Upper lobe of right lung (tissue), 1 donor: ENCODE results near the gene IL1RAPL1. TPM values are rescaled to one million over a fixed set of nuclear protein-coding genes. Genes with fewer than 3 reads are reported as not detected.
"Not testable (repeated sequence)": the region's sequence is repeated elsewhere in the genome, so short reads cannot be mapped to it uniquely, and the experiment has no call there.

Experiments used
- ATAC-seq: fragments of 200-7000 bp; cut with Tn5 transposase; one replicate; pipeline ENCODE4 v1.9.1; 2020; ENCODE audit warnings: mild to moderate bottlenecking, moderate library complexity
- DNase-seq: peaks from one replicate; pipeline ENCODE4 v3.0.0-alpha.2; 2020
- H3K27ac ChIP-seq: fragments of 200-600 bp; one replicate; pipeline ENCODE4 v1.8.0; 2022
- H3K27me3 ChIP-seq: fragments of 200-600 bp; one replicate; pipeline ENCODE4 v1.8.0; 2022; ENCODE audit warnings: mild to moderate bottlenecking
- H3K36me3 ChIP-seq: fragments of 200-600 bp; one replicate; pipeline ENCODE4 v1.8.0; 2022
- H3K4me1 ChIP-seq: fragments of 200-600 bp; one replicate; pipeline ENCODE4 v1.8.0; 2022
- H3K4me3 ChIP-seq: fragments of 200-600 bp; one replicate; pipeline ENCODE4 v1.8.0; 2022; ENCODE audit warnings: mild to moderate bottlenecking
- H3K9me3 ChIP-seq: fragments of 200-600 bp; one replicate; pipeline ENCODE4 v1.8.0; 2022
- intact Hi-C: fragments of 100-400 bp; cut with DNase I; formaldehyde crosslinking; loops from one replicate; pipeline ENCODE4 v1.11.0; 2022
- total RNA-seq: library from RNA; stranded (reverse); fragmentation: NEBNext Ultra II Directional; extraction: Animal tissue kit (Norgen Biotek cat#: 25700); gene quantifications from one replicate; pipeline ENCODE4 v1.2.1, GENCODE V29; 2021
- TF ChIP-seq, protein P1 (sequence below): fragments of 200-600 bp; IDR thresholded peaks from one replicate; pipeline ENCODE4 v1.8.0; 2022; ENCODE audit warnings: antibody characterized with exemption
- donor health status: DM: no; HTN: yes; CAD: no; lungs with severe emphysema.

IL1RAPL1 gene
- total RNA-seq, 1 donor from 2014 or later: not detected

DNA sequence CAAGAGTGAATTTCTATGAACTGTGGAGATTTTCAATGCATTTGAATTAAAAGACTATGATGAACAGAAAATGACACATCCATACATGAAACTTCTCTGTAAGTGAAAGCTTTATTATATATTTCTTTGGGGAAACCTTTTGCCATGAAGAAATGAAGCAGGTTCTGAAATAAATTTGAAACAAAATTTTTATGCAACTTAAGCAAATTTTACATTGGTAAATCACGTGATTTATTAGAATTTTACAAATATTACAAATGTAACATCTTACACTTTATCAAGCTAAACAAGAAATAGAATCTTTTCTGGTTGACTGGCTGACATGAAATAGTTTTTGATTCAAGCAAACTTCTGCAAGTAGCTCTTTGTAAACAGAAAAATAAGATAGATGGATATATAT is 131.2 kb downstream of the IL1RAPL1 start:
- no peak for ATAC-seq
- no peak for DNase-seq
- Histone ChIP-seq H3K4me3 (no peak overlapping the region), H3K9me3 (no peaks in the 10 kb centered on the region), H3K27me3 (no peaks in the 10 kb centered on the region), H3K4me1 (no peaks in the 10 kb centered on the region), H3K36me3 (no peaks in the 10 kb centered on the region), H3K27ac (no peak overlapping the region)
- TF ChIP-seq, protein P1, sequence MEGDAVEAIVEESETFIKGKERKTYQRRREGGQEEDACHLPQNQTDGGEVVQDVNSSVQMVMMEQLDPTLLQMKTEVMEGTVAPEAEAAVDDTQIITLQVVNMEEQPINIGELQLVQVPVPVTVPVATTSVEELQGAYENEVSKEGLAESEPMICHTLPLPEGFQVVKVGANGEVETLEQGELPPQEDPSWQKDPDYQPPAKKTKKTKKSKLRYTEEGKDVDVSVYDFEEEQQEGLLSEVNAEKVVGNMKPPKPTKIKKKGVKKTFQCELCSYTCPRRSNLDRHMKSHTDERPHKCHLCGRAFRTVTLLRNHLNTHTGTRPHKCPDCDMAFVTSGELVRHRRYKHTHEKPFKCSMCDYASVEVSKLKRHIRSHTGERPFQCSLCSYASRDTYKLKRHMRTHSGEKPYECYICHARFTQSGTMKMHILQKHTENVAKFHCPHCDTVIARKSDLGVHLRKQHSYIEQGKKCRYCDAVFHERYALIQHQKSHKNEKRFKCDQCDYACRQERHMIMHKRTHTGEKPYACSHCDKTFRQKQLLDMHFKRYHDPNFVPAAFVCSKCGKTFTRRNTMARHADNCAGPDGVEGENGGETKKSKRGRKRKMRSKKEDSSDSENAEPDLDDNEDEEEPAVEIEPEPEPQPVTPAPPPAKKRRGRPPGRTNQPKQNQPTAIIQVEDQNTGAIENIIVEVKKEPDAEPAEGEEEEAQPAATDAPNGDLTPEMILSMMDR: no peak
- intact Hi-C loops: no loop called here

DNA sequence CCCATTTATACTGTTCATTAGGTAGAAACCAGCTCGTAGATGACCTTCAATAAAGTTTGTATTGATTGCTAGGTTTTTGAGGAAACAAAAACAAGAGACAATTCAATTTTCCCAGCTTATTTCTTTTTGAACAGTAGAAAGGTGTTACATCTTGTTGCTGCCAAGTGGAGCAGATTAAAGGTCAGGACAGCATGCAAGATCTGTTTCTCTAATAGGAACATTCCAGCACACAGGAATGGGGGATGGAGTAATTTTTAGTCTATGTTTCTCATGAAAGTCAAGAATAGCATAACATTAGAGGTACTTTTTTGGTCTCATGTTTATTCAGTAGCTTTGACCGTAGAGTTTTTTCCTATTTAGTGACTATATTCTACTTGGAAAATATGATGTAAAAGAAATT is 132.4 kb downstream of the IL1RAPL1 start:
- no peaks in the 10 kb centered on the region for H3K36me3 ChIP-seq
- no peak overlapping the region for H3K27ac ChIP-seq
- DNase-seq: no peak
- ATAC-seq: no peak
- no peak overlapping the region for H3K4me3 ChIP-seq
- no peaks in the 10 kb centered on the region for H3K27me3 ChIP-seq
- H3K9me3 ChIP-seq: no peaks in the 10 kb centered on the region
- TF ChIP-seq, protein P1: no peak
- intact Hi-C loops: no loop called here
- H3K4me1 ChIP-seq: no peaks in the 10 kb centered on the region

DNA sequence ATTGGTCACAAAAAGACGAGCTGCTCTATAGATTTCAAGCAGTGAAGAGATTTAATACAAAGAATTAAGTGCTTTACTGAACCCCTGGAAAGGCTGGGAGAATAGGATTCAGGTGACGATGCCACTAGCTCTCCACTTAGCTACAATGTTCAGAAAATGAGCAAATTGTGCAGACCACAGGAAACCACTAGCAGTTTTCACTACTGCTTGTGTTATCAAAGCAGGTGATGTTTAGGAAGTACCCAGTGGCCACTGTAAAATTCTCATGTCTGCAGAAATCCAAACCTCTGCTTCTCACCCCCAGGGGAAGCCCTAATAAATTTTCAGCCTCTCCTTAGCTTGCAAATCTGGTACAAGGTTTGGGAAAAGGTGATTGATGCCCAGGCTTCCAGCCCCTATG is 165.1 kb downstream of the IL1RAPL1 start:
- no peak for DNase-seq
- Histone ChIP-seq H3K27ac (no peak overlapping the region), H3K27me3 (no peaks in the 10 kb centered on the region), H3K4me1 (no peaks in the 10 kb centered on the region), H3K36me3 (no peaks in the 10 kb centered on the region), H3K9me3 (no peaks in the 10 kb centered on the region), H3K4me3 (no peak overlapping the region)
- TF ChIP-seq, protein P1: no peak
- no peak for ATAC-seq
- intact Hi-C loops: no loop called here

DNA sequence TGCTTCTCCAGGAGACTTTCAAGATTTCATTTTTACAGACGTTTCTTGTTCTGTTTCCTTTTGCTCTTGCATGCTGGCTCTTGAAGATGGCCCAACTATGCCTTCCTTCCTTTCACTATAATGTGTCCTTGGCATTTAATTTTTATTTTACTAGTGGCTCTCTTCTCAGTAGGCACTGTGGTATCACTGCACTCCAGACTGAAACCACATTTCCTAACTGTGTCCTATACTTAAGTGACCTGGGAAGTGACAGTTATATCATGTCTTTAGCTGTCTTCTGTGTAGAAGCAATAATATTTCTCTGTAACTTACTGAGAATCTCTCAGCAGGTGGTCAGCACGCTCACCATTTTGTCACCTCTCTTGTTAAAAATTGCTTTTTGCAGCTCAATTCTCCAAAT is 168.9 kb downstream of the IL1RAPL1 start:
- H3K27me3 ChIP-seq: no peaks in the 10 kb centered on the region
- TF ChIP-seq, protein P1: no peak
- H3K27ac ChIP-seq: no peak overlapping the region
- H3K4me1 ChIP-seq: no peaks in the 10 kb centered on the region
- H3K4me3 ChIP-seq: no peak overlapping the region
- DNase-seq (no peak), ATAC-seq (no peak)
- intact Hi-C loops: no loop called here
- no peaks in the 10 kb centered on the region for H3K36me3 ChIP-seq
- no peaks in the 10 kb centered on the region for H3K9me3 ChIP-seq

DNA sequence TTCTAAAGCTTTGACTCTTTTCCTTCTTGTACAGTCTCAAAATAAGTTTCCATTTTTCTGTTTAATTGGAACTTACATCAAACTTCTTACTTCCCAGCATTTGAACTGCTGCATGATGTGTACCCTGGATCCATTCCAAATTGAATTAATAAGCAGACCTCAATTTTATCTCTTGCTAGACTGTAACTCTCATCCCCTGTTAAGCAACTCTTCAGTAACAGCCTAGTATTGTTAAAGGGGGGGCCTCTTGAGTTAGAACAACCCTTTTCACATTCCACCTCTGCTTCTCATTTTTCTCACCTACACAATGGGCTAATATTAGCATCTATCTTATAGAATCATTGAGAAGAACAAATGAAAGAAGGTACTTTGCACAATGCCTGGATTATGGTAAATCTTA is 169.4 kb downstream of the IL1RAPL1 start:
- TF ChIP-seq, protein P1: no peak
- Histone ChIP-seq H3K4me1 (no peaks in the 10 kb centered on the region), H3K9me3 (no peaks in the 10 kb centered on the region), H3K27ac (no peak overlapping the region), H3K27me3 (no peaks in the 10 kb centered on the region), H3K36me3 (no peaks in the 10 kb centered on the region), H3K4me3 (no peak overlapping the region)
- ATAC-seq (no peak), DNase-seq (no peak)
- intact Hi-C loops: no loop called here

DNA sequence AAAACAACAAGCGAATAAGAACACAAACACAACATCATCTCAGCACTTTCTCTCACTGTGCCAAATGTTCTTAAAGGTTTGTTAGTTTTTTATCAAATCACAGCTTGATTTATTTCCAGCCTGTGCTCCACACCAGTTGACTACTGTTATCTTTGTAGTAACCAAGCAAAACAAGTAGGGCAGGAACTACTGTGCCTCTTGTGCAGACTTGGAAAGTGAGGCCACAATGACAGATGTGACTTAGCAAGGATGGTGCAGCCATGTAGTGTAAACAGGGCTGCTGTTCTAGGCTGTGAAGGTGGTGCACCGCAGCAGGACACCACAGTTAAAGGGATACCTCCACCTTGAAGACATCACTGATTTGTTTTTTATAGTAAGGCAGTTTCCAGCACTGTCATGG is 170.0 kb downstream of the IL1RAPL1 start:
- Histone ChIP-seq H3K4me1 (no peaks in the 10 kb centered on the region), H3K27me3 (no peaks in the 10 kb centered on the region), H3K9me3 (no peaks in the 10 kb centered on the region), H3K4me3 (no peak overlapping the region), H3K36me3 (no peaks in the 10 kb centered on the region), H3K27ac (no peak overlapping the region)
- intact Hi-C loops: no loop called here
- DNase-seq (no peak), ATAC-seq (no peak)
- TF ChIP-seq, protein P1: no peak

DNA sequence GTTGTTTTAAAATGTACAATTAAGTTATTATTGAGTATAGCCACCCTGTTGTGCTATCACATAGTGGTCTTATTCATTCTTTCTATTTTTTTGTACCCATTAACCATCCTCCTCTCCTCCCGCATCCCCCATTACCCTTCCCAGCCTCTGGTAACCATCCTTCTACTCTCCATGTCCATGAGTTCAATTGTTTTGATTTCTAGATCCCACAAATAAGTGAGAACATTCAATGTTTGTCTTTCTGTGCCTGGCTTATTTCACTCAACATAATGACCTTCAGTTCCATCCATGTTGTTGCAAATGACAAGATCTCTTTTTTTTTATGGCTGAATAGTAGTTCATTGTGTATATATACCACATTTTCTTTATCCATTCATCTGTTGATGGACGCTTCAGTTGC is 179.3 kb downstream of the IL1RAPL1 start:
- H3K4me1 ChIP-seq, H3K27ac ChIP-seq, DNase-seq, intact Hi-C loops, ATAC-seq, H3K9me3 ChIP-seq, H3K36me3 ChIP-seq, H3K27me3 ChIP-seq, H3K4me3 ChIP-seq: not testable (repeated sequence)
